HG03159 (cell line): ENCODE results near the gene TIAM2.
"Not testable (repeated sequence)": the region's sequence is repeated elsewhere in the genome, so short reads cannot be mapped to it uniquely, and the experiment has no call there.

Source experiments
- ATAC-seq: cut with Tn5 transposase; IDR thresholded peaks from one replicate; pipeline ENCODE4 v1.9.1; 2021; ENCODE audit warnings: mild to moderate bottlenecking, moderate library complexity; ENCODE audit not compliant: unreplicated experiment

TIAM2 gene

DNA sequence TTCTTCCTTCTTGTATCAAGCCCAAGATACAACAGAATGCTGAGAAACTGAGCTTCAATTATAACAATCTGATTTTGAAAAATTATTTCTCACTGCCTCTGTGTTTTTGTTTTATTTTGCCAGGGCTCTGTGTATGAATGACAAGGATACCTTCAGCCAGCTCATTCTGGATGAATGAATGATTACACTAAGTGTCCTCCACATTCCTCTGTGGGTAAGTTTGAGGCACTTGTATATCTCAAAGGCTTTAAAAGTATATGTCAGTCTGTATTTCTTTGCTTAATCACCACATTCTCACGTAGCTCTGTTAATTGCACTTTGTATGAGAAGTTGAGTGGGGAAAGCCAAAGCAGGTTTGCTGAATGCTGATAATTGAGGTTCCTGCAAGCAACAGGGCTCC is 95.1 kb downstream of the TIAM2 start:
- ATAC-seq = no peak

DNA sequence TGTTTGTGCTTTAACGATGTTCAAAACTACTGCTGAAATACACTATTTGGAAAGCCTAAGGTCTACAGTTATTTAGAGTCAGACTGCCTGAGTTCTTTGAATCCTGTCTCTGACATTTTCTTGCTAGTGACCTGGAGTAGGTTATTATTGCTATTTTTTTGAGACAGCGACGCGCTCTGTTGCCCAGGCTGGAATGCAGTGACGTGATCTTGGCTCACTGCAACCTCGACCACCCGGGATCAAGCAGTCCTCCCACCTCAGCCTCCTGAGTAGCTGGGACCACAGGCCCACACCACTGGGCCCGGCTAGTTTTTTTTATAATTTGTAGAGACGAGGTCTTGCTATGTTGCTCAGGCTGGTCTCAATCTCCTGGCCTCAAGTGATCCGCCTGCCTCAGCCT is 96.6 kb downstream of the TIAM2 start:
- ATAC-seq = no peak

DNA sequence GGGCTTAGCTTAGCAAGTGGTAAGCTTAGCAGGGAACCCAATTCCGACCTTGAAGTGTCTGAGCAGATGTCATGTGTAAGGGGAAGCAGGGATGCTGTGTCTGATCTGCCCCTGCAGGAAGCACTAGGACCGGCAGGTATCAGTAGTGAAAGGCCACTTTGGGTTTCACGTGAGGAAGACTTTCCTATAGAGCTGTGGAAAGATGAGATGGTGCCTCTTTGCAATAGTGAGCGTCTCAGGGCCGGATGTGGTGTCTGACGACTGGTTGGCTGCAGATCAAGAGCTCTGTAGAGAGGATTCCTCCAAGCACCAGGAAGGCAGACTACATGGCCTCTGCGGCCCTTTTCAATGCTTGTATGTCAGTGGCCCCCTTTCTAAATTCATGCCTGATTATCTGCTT is 98.3 kb downstream of the TIAM2 start:
- ATAC-seq = no peak

DNA sequence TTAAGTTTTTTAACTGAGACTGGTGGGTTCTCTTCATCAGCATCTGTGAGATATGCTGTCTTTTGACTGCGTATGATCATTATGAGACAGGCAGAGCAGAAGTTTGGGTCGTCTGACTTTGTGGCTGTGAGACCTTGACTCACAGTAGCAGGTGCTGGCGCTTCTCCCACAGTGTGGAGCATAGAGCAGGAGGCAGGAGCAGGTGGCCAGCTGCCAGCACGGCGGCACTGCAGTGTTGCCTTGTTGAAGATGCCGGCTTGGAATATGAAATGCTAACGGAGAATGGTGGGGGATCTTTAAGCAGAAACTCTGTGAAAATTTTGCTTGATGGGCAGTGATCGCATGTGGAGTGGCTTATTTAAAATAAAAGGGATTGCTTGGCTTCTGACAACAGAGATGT is 105.0 kb downstream of the TIAM2 start:
- no peak for ATAC-seq

DNA sequence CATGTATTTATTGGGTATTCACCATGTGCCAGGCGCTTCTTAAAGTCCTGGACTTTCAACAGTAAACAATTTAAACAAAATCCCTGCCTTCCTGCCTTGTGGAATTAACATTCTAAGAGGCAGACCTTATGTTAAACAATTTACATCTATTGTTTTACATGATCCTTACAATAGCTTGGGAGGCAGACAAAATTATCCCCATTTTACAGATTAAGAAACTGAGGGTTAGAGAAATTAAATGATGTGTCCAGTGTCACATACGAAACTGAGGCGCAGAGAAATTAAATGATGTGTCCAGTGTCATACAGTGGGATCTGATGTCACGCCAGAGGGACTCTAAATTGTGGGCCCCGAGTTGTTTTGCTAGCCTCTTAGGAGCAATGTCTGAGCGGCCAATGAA is 105.5 kb downstream of the TIAM2 start:
- no peak for ATAC-seq

DNA sequence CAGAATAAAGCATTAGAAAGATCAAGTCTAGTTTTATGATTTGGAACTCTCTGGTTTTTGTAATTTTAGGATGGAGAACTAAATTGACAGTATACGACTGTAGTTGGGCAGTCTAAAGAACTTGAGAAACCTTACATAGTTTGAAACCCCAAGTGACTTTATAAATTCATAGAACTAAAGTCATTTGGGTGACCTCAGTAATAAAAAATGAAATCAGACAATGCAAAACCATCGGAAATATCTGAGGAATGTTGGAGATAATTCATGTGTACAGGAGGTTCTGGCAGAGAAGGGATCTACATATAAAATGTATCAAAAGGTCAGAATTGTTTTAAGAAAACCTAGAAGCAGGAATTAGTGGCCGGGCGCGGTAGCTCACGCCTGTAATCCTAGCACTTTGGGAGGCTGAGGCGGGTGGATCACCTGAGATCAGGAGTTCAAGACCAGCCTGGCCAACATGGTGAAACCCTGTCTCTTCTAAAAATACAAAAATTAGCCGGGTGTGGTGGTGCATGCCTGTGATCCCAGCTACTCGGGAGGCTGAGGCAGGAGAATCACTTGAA is 108.0 kb downstream of the TIAM2 start:
- ATAC-seq = not testable (repeated sequence)

DNA sequence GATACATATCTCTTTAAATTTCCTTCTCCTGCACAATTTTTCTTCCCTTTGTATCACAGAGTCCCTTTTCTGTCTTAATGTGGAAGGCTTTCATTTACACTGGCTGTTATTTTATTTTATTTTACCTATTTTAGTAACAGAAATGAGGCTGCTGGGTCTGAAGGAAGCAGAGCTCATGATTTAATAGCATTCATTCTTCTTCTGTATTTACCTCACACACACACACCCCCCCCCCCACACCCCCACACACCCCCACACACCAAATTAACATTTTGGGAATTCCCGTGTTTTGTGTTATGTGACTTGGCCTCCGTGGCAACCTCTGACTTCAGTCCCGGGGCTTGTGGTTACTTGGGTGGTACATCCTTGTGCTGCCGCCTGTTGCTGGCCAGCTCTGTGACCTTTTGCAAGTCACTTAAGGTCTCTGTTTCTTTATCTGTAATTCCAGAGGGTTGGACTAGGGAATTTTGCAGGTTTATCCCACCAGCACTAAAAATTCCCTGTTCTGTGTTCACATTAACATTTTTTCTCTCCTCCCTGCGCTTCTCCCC is 108.8 kb downstream of the TIAM2 start:
- no peak for ATAC-seq

DNA sequence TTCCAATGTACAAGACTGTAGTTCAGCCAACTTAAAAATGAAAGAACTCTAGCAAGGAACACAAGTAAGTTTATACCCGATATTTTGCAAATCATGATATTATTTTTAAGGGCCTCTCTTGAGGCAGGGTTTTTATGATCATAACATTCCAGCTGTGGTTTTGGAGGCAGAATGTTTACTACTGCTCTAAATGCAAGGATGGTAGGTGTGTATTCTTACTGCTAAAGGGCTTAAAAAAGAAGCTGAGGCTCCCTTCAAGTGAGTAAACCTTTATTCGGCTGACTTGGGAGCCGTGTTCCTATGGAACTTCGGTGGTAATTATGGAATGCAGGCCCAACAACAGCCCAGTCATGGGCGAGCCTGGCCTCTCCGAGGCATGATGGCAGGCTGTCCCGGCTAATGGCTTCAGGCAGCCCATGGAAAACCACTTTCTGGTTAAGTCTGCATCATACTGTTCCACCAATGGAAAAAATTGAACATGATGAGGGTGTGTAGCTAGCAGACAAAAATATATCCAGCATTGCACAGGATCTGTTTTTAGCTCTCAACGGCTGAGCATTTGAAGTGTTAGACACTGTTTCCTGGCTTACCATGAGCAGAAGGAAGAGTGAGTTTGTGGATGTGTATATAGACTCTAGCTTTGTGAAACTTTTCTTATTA is 111.5 kb downstream of the TIAM2 start:
- no peak for ATAC-seq

DNA sequence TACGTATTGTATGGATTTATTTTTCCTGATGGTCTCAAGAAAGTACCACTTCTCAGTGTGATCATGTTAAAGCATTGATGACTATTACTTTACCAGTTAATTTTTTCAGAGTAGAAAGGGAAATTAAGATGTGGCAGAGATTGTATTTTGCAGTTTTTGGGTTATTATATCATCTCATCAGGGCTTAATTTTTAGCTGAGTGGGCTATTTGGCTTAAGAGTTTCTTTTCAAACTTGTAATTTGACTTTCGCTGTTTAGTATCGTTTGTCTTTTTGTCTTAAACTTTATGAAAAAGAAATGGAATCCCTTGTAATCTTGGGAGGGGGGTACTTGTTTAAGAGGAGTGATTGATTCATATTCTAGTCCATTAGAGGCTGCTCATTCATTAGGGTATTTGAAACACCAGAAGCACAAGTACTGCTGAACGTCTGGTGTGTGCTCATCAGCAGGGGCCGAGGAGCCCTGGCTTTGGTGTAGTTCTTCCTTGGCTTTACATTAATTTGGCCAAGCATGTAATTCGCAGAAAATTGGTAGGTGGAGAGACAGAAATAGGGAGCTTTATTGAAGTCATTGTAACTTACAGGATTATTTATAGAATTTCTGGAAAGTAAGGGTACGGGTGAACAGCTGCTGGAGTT is 112.4 kb downstream of the TIAM2 start:
- no peak for ATAC-seq

DNA sequence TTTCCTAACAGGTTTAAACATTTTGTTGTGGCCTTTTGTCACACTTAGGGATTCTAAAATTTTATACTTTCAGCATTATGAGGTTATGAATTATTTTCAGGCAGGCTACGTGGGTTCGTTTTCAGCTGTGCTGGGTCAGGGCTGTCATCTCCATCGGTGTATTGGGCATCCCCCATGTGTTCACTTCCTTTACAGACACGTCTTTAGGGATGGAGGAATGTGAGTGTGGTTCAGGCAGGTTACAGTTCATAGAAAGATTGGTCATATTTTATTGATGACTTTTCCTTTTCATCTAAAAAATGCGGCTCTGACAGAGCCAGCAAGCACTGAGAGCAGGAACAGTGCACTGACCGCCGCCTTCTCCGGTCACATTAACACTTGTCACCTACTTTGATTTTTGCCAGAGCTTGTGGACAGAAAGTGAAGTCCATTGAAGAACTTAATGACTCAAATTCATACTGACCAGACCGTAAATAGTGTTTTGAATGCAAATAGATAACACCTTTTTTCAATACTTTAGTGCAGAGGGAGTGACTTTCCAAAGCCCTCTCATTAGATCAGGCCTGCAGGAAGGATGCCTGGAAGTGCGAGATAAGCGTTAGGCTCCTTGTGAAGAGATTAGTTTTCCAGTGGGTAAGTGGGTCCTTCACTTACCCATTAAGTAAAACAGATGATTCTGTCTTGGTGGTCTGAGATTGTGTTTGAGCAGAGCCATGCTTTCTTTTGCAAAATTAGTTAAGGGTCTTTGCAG is 113.1 kb downstream of the TIAM2 start:
- ATAC-seq = no peak

DNA sequence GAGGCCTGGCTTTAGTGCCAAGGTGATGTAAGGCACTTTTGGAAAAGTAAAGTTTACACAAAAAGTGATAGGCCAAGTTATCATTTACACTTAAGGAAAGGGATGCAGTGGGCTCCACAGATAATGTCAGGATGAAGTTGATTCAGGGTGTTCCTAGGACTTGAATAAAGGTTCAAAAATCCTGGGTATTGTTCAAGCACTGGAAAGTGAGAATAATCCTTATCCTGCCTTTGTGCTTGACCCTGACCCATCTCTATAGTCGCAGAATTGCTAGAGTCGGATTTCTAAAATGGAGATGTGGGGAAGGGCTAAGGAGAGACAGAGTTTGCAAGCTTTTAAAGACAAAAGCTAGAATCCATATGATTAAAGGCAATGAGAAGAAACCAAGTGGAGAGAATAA is 115.6 kb downstream of the TIAM2 start:
- no peak for ATAC-seq

DNA sequence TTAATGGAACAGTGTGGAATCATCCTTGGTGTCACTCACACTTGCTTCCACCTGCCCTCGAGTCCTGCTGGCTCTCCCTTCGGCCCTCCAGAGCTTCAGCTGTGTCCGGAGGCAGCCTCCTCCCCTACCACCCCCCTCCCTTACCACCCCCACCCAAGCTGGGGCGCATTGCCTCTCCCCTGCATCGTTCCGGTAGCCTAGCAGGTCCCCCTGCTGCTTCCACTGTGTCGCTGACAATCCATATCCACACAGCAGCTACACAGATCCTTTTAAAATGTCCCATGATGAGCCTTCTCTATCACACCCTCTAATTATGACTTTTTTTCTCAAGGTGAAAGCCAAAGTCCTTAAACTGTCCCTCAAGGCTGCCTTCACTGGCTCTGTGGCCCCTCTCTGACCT is 117.6 kb downstream of the TIAM2 start:
- no peak for ATAC-seq

DNA sequence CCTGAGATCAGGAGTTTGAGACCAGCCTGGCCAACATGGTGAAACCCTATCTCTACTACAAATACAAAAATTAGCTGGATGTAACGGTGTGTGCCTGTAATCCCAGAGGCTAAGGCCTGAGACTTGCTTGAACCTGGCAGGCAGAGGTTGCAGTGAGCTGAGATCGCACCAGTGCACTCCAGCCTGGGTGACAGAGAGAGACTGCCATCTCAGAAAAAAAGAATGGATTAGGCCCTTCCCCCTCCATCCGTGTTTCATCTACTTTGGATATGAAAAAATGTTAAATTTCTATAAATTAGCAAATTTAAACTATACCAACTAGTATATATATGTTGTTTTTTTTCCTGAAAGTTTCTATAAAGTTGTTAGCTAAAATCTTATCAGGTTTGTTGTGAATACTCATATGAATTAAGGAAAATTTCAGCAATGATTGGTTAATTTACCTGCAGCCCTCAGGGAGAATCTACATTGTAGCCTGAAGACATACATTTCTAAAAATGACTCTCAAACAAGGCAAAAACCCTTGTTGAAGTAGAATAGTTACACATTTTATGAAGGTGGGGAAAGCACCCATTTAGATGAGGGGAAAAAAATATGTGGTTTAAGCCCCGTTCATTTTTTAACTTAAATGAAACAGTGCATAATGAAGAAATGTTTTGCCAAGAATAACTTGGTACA is 120.9 kb downstream of the TIAM2 start:
- ATAC-seq = no peak

DNA sequence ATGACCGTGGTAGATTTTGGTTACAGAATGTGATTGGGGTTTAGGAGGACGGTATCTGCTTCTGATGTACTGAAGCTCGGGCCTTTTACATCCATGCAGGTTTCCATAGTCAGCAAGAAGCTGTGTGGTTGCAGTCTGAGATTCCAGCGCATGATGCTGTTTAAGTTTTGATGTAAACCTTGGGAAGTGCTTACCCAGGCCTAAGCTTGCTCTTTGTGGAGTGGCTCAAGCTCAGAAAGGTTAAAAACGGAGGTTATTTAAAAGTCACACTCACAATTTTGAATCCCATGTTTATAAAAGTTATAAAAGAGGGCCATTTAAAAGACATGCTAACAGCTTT is 121.4 kb downstream of the TIAM2 start:
- no peak for ATAC-seq

DNA sequence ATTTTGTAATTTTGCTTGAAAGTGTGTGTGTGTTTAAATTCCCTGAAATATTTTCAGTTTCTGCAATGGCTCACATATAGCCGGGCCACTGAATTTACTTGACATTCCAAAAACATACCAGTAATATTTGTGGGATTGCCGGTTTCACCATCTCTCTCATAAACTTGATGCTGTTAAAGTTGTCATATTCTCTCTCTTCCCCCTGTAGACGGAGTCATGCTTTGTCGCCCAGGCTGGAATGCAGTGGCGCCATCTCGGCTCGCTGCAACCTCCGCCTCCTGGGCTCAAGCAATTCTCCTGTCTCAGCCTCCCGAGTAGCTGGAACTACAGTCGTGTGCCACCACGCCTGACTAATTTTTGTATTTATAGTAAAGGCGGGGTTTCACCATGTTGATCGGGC is 122.1 kb downstream of the TIAM2 start:
- no peak for ATAC-seq

DNA sequence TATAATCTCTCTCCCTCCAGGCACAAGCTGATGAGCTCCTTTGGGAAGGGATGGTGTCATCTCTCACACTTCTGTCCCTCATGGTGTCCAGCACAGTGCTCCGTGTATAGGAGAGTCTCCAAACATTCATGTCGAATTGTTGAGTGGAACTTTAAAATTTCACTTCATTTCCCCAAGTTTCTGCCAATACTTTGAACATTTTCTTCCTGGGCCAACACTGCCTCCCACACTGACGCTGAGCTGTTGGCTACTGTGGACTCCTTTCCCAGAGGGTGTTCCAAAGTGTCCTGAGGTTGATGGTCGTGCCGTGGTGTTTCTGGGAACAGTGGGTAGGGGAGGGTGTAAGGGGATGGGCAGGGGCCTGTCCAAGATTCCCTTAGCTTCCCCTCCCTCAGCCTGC is 122.7 kb downstream of the TIAM2 start:
- ATAC-seq = no peak

DNA sequence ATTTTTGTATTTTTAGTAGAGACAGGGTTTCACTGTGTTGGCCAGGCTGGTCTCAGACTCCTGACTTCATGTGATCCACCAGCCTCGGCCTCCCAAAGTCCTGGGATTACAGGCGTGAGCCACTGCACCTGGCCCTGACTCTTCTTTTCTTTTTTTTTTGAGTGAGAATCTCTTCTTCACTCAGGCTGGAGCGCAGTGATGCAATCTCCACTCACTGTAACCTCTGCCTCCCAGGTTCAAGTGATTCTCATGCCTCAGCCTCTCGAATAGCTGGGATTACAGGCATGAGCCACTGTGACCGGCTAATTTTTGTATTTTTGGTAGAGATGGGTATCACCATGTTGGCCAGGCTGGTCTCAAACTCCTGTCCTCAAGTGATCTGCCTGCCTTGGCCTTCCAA is 124.1 kb downstream of the TIAM2 start:
- not testable (repeated sequence) for ATAC-seq

DNA sequence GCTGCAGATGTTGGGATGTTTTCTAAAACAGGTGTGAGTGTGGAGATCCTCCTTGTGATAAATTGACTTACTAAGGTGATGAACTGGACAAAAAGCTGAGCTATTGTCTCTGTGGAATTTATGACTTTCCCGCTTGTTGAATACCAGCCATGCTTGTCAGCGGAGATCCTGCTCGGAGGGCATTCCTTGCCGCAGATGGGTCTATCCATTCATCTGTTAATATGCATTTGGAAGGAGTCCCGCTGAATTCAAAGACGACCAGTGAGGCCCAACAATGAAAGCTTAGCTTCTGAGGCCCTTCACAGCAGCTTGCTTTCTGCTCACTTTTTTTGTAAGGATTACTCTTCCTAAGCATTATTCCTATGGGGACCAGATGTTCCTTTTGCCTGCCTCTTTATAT is 124.9 kb downstream of the TIAM2 start:
- ATAC-seq = no peak

DNA sequence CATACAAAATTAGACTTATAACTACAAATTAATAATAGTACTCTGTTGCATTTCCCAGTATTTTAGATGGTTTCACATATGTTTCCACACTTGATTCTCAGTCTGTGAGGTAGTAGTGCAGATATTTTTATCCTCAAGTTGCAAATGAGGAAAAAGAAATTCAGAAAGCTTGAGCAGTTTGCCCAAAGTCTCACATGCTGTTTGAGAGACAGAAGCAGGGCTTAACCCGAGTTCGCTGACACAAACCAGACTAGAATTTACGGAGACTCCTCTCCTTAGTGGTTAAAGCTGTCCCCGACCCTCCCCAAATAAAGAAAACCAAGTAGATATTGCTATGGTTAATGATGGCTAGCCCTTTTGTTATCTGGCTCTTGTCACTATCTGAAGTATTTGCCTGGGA is 126.2 kb downstream of the TIAM2 start:
- ATAC-seq = no peak

DNA sequence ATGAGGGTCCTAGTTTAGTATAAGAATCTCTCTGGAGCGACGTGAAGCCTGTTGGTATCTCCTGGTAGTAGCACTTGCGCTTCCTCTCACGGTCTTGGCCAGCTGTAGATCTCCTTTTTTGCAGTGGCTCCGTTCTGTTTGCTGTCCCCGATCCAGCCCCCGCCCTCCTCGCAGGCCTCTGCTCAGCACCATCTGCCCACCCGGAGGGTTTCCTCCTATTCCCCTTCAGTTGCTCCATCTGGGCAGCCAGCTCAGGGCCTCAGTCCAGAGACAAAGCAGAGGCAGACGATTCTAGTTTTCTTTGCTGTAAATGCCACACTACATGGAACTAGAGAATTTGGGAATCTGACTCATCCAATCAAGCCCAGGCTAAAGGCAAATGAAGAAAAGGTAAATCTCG is 126.6 kb downstream of the TIAM2 start:
- ATAC-seq = no peak
